IMR-90 (cell line): ENCODE measurements around the gene MCFD2. TPM values are rescaled to one million over a fixed set of nuclear protein-coding genes. Genes with fewer than 3 reads are reported as not detected.

Source experiments
- ATAC-seq: fragments of 200-7000 bp; cut with Tn5 transposase; 2 replicates; pipeline ENCODE4 v1.9.1; 2020; ENCODE audit warnings: low read depth, mild to moderate bottlenecking, moderate library complexity
- BruUV-seq: library from RNA; stranded (reverse); fragments of 400-500 nt; replicated peaks from 2 replicates; lab custom pipeline; 2021; lab: Mats Ljungman, UMichigan
- CTCF ChIA-PET: fragments of 300-600 bp; formaldehyde crosslinking; extraction: SDS; loops from one replicate; lab custom pipeline; 2021; ENCODE audit warnings: antibody characterized with exemption; lab: Yijun Ruan, JAX
- POLR2A ChIA-PET: fragments of 300-600 bp; sonication (Branson Sonifier 250); formaldehyde crosslinking; loops from one replicate; lab custom pipeline; 2022; ENCODE audit warnings: antibody characterized with exemption; ENCODE audit not compliant: unreplicated experiment; lab: Charles Lee
- DNase-seq: peaks from one replicate; pipeline ENCODE4 v3.0.0; 2013
- H2AFZ ChIP-seq: replicated peaks from 2 replicates; pipeline ENCODE3; 2013; ENCODE audit warnings: low read length, mild to moderate bottlenecking; ENCODE audit not compliant: poor library complexity
- H2AK5ac ChIP-seq: 2 replicates; pipeline ENCODE4 v1.6.1; 2013; ENCODE audit warnings: low read depth, low read length, inconsistent platforms
- H2AK9ac ChIP-seq: replicated peaks from 2 replicates; pipeline ENCODE3; 2013; ENCODE audit warnings: mild to moderate bottlenecking, low read depth, low read length, moderate library complexity; ENCODE audit not compliant: poor library complexity
- H2BK120ac ChIP-seq: 2 replicates; pipeline ENCODE4 v1.6.1; 2013; ENCODE audit warnings: low read depth, low read length, inconsistent platforms
- H2BK15ac ChIP-seq: 3 replicates; pipeline ENCODE4 v1.6.1; 2013; ENCODE audit warnings: low read depth, low read length, inconsistent platforms
- H2BK20ac ChIP-seq: 2 replicates; pipeline ENCODE4 v1.6.1; 2013; ENCODE audit warnings: low read depth, mild to moderate bottlenecking, inconsistent platforms, low read length, moderate library complexity
- H2BK5ac ChIP-seq: 2 replicates; pipeline ENCODE4 v1.6.1; 2013; ENCODE audit warnings: mild to moderate bottlenecking, low read depth, low read length, inconsistent platforms; ENCODE audit not compliant: poor library complexity, severe bottlenecking
- H3K14ac ChIP-seq: replicated peaks from 2 replicates; pipeline ENCODE4 v1.6.1; 2013; ENCODE audit warnings: low read depth, low read length, inconsistent platforms
- H3K18ac ChIP-seq: 2 replicates; pipeline ENCODE4 v1.6.1; 2013; ENCODE audit warnings: low read depth, low read length, control low read depth
- H3K23ac ChIP-seq: 2 replicates; pipeline ENCODE4 v1.6.1; 2013; ENCODE audit warnings: low read depth, low read length, inconsistent platforms
- H3K27ac ChIP-seq: 2 replicates; pipeline ENCODE4 v1.5.1; 2013; ENCODE audit warnings: mild to moderate bottlenecking, control low read depth, low read length; ENCODE audit not compliant: insufficient read depth
- H3K27me3 ChIP-seq: 2 replicates; pipeline ENCODE4 v1.6.1; 2013; ENCODE audit warnings: low read length; ENCODE audit not compliant: control insufficient read depth, insufficient read depth
- H3K36me3 ChIP-seq: 2 replicates; pipeline ENCODE4 v1.6.1; 2013; ENCODE audit warnings: low read length, mixed read lengths; ENCODE audit not compliant: control insufficient read depth, insufficient read depth
- H3K4ac ChIP-seq: 2 replicates; pipeline ENCODE4 v1.6.1; 2013; ENCODE audit warnings: low read depth, low read length, inconsistent platforms
- H3K4me1 ChIP-seq: 2 replicates; pipeline ENCODE4 v1.6.1; 2013; ENCODE audit warnings: low read length, mixed read lengths; ENCODE audit not compliant: control insufficient read depth, insufficient read depth
- H3K4me2 ChIP-seq: 2 replicates; pipeline ENCODE4 v1.6.1; 2013; ENCODE audit warnings: low read depth, mild to moderate bottlenecking, control low read depth, low read length, moderate library complexity
- H3K4me3 ChIP-seq: 2 replicates; pipeline ENCODE4 v1.5.1; 2013; ENCODE audit warnings: low read depth, mild to moderate bottlenecking, control low read depth, low read length, moderate library complexity; ENCODE audit not compliant: insufficient read depth
- H3K56ac ChIP-seq: 2 replicates; pipeline ENCODE4 v1.6.1; 2013; ENCODE audit warnings: low read length, inconsistent platforms; ENCODE audit not compliant: insufficient read depth; ENCODE audit errors: extremely low read depth
- H3K79me1 ChIP-seq, 2 experiments: 2 replicates each; pipeline ENCODE4 v1.6.1; 2013; ENCODE audit warnings: low read length in 2 of 2, inconsistent platforms in 1 of 2, low read depth in 1 of 2
- H3K9ac ChIP-seq: 2 replicates; pipeline ENCODE4 v1.6.1; 2013; ENCODE audit warnings: low read depth, low read length, control low read depth
- H3K9me1 ChIP-seq: 2 replicates; pipeline ENCODE4 v1.6.1; 2013; ENCODE audit warnings: low read length, inconsistent platforms; ENCODE audit not compliant: insufficient read depth
- H3K9me3 ChIP-seq: 2 replicates; pipeline ENCODE4 v1.6.1; 2013; ENCODE audit warnings: low read length; ENCODE audit not compliant: control insufficient read depth, insufficient read depth
- H4K20me1 ChIP-seq: 2 replicates; pipeline ENCODE4 v1.6.1; 2013; ENCODE audit warnings: low read length, inconsistent platforms; ENCODE audit not compliant: insufficient read depth
- H4K5ac ChIP-seq: 2 replicates; pipeline ENCODE4 v1.6.1; 2013; ENCODE audit warnings: mild to moderate bottlenecking, low read depth, low read length, control low read depth
- H4K8ac ChIP-seq, 2 experiments: 2 replicates each; pipeline ENCODE4 v1.6.1; 2013; ENCODE audit warnings: low read depth in 2 of 2, low read length in 2 of 2, control low read depth in 1 of 2, inconsistent platforms in 1 of 2
- H4K91ac ChIP-seq: 2 replicates; pipeline ENCODE4 v1.6.1; 2013; ENCODE audit warnings: low read depth, low read length, inconsistent platforms; ENCODE audit not compliant: insufficient read depth
- BHLHE40 ChIP-seq: fragments of 150-350 bp; IDR thresholded peaks from 2 replicates; pipeline ENCODE4 v1.6.1; 2016; ENCODE audit warnings: mild to moderate bottlenecking, low read depth, low read length
- CEBPB ChIP-seq: IDR thresholded peaks from 2 replicates; pipeline ENCODE4 v1.6.1; 2012; ENCODE audit warnings: low read depth, low read length, improper control_type of control experiment
- CHD1 ChIP-seq: IDR thresholded peaks from 2 replicates; pipeline ENCODE4 v1.6.1; 2012; ENCODE audit warnings: low read depth, low read length, improper control_type of control experiment
- CTCF ChIP-seq: conservative IDR thresholded peaks from 2 replicates; pipeline ENCODE4 v1.5.1; 2012; ENCODE audit warnings: mild to moderate bottlenecking, low read depth, low read length, improper control_type of control experiment
- ELK1 ChIP-seq: fragments of 150-350 bp; IDR thresholded peaks from 2 replicates; pipeline ENCODE4 v1.6.1; 2016; ENCODE audit warnings: low read depth, mild to moderate bottlenecking, low read length, moderate library complexity, borderline replicate concordance
- MAFK ChIP-seq: IDR thresholded peaks from 2 replicates; pipeline ENCODE4 v1.6.1; 2012; ENCODE audit warnings: low read depth, low read length, improper control_type of control experiment
- MAZ ChIP-seq: IDR thresholded peaks from 2 replicates; pipeline ENCODE4 v1.6.1; 2012; ENCODE audit warnings: low read depth, mild to moderate bottlenecking, low read length, improper control_type of control experiment, moderate library complexity, borderline replicate concordance
- POLR2A ChIP-seq: IDR thresholded peaks from 2 replicates; pipeline ENCODE4 v1.6.1; 2012; ENCODE audit warnings: mild to moderate bottlenecking, low read depth, low read length
- RAD21 ChIP-seq: IDR thresholded peaks from 2 replicates; pipeline ENCODE4 v1.6.1; 2012; ENCODE audit warnings: low read length, improper control_type of control experiment
- RCOR1 ChIP-seq: IDR thresholded peaks from 2 replicates; pipeline ENCODE4 v1.6.1; 2012; ENCODE audit warnings: mild to moderate bottlenecking, low read length, improper control_type of control experiment; ENCODE audit not compliant: insufficient replicate concordance
- RFX5 ChIP-seq: IDR thresholded peaks from 2 replicates; pipeline ENCODE4 v1.8.0; 2012; ENCODE audit warnings: low read depth, mild to moderate bottlenecking, low read length, moderate library complexity
- SMC3 ChIP-seq: fragments of 150-350 bp; IDR thresholded peaks from 2 replicates; pipeline ENCODE4 v1.6.1; 2016; ENCODE audit warnings: low read depth, mild to moderate bottlenecking, antibody characterized with exemption, low read length, moderate library complexity
- WGBS, 2 experiments: methylation state at CpG; one replicate each; pipeline versions ENCODE4 v1.1.5 to v1.1.7; 2013; ENCODE audit warnings: missing lambda C conversion rate in 2 of 2; ENCODE audit not compliant: insufficient read length in 1 of 2; ENCODE audit errors: extremely low coverage in 2 of 2; 5-methylcytosine and 5-hydroxymethylcytosine counted together
- dilution Hi-C: fragments of 300-500 bp; cut with HindIII; formaldehyde crosslinking; loops from one replicate; pipeline ENCODE4 v1.14.3; 2018; ENCODE audit warnings: low sequenced_read_pairs; ENCODE audit not compliant: unreplicated experiment
- in situ Hi-C: fragments of 300-500 bp; cut with MboI; formaldehyde crosslinking; loops from 3 replicates; pipeline ENCODE4 v1.14.3; 2019; ENCODE audit warnings: low sequenced_read_pairs, inconsistent platforms, mixed read lengths
- intact Hi-C: fragments of 100-400 bp; cut with micrococcal nuclease; formaldehyde crosslinking; loops from 2 replicates; pipeline ENCODE4 v1.10.0; 2022
- polyA plus RNA-seq, 3 experiments: library from polyadenylated mRNA; depleted of rRNA; stranded (reverse); fragments of >200 nt; gene quantifications; 2 replicates each; pipeline ENCODE4 v1.2.3, GENCODE V29; 2012; ENCODE audit warnings: low replicate concordance in 1 of 3
- total RNA-seq: library from RNA; depleted of rRNA; stranded (reverse); fragments of >200 nt; gene quantifications from 2 replicates; pipeline ENCODE4 v1.2.3, GENCODE V29; 2012

MCFD2 gene
- total and polyA plus RNA-seq, 2 of the 4 experiments (the other 2 are of a cell fraction): 145 to 177 TPM

GRCh38 chr2:46935071-46935470 is 19.5 kb upstream of the MCFD2 start:
- intact Hi-C loops: no loop called here
- Histone ChIP-seq H3K9me3 (no peaks in the 10 kb centered on the region), H3K27me3 (no peaks in the 10 kb centered on the region), H3K56ac (no peak overlapping the region), H3K23ac (no peak overlapping the region), H3K79me1 (peaks cover 24 to 36% of the 10 kb centered on the region in 2 experiments), H3K4ac (no peak overlapping the region), H2AK9ac (no peak overlapping the region), H2BK20ac (no peak overlapping the region; the same call in 1 of the 2 replicates), H4K5ac (no peak overlapping the region), H3K36me3 (no peaks in the 10 kb centered on the region), H4K91ac (no peak overlapping the region), H3K9me1 (peaks cover 10% of the 10 kb centered on the region), H3K27ac (no peak overlapping the region), H2BK120ac (no peak overlapping the region), H3K14ac (no peak overlapping the region), H3K4me1 (peaks cover 19% of the 10 kb centered on the region), H3K18ac (no peak overlapping the region), H3K4me3 (no peak overlapping the region), H2AFZ (no peak overlapping the region), H4K20me1 (no peaks in the 10 kb centered on the region), H3K9ac (no peak overlapping the region), H2AK5ac (peak overlapping the region; percentile 44; the same call in 1 of the 2 replicates), H2BK15ac (0 out of 3 replicates have a peak overlapping the region, but pooled peaks have one; percentile 14), H4K8ac (no peak overlapping the region), H3K4me2 (no peak overlapping the region), H2BK5ac (no peak overlapping the region)
- no peak for DNase-seq
- no peak for ATAC-seq
- dilution Hi-C loops: no loop called here
- CTCF ChIA-PET: no interaction called here
- WGBS, 2 experiments: 40% methylated on average over 1 of the region's 5 CpGs; no CpG with 5 or more reads in 1 of the 2 experiments
- TF ChIP-seq ELK1 (no peak), SMC3 (no peak), RFX5 (no peak), CTCF (no peak), BHLHE40 (no peak), CEBPB (no peak), RAD21 (no peak), MAZ (no peak), MAFK (no peak), POLR2A (no peak), CHD1 (no peak), RCOR1 (no peak)
- in situ Hi-C loops: no loop called here
- POLR2A ChIA-PET: no interaction called here
- no TSS peak for BruUV-seq
